Erythroblast (primary cell): ENCODE results near the gene WHAMM.

Experiments
- GATA1 ChIP-seq: IDR thresholded peaks from 2 replicates; pipeline ENCODE4 v1.6.1; 2011; ENCODE audit warnings: low read depth, mild to moderate bottlenecking, control low read depth, low read length, moderate library complexity
- POLR2A ChIP-seq: IDR thresholded peaks from 2 replicates; pipeline ENCODE4 v1.6.1; 2011; ENCODE audit warnings: mild to moderate bottlenecking, low read length

DNA sequence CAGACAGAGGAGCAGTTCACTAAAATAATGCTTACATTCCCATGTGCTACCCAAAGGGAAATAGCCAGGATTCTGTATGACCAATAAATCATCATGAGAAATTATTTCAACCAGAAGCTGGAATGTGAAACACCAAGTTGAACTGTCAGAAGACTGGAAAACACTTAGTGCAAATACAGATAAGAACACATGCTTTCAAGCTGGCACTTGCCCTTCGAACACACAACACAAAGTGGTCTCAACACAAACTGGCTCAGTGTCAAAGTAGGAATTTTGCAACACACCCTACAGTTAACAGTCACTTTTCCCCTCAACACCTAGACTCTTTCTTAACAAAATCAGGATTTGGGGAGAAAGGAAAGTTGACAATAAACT is 4.9 kb upstream of the WHAMM start:
- TF ChIP-seq POLR2A (no peak), GATA1 (no peak)
